ENCODE results near the gene SLC39A11.
"Not testable (repeated sequence)": the region's sequence is repeated elsewhere in the genome, so short reads cannot be mapped to it uniquely, and the experiment has no call there.

The SLC39A11 gene

GRCh38 chr17:72816406-72816805, 276.1 kb downstream of the SLC39A11 start:
- no peak for DNase-seq

GRCh38 chr17:72813481-72813880, 279.0 kb downstream of the SLC39A11 start:
- no peak for DNase-seq

DNA sequence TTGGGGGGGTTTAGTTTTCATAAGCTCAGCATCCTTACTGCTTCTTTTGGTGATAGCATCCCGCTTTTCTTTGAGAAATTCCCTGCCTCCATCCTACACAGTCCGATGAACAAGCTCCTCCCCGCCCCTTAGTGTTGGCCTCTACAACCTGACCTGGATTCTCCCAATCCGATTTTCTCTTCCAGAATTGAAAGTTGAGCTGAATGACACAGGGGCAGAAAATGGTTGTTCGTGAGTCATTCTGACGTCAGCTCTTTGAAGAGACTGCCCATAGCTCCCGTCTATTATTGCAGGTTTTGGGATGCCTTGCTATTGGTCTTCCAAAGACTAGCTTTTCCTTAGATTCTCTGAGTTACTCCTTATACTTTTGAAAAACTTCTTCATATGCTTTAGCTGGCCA, 279.7 kb downstream of the SLC39A11 start:
- DNase-seq = no peak

GRCh38 chr17:72811976-72812687, 280.4 kb downstream of the SLC39A11 start:
- no peak for DNase-seq

DNA sequence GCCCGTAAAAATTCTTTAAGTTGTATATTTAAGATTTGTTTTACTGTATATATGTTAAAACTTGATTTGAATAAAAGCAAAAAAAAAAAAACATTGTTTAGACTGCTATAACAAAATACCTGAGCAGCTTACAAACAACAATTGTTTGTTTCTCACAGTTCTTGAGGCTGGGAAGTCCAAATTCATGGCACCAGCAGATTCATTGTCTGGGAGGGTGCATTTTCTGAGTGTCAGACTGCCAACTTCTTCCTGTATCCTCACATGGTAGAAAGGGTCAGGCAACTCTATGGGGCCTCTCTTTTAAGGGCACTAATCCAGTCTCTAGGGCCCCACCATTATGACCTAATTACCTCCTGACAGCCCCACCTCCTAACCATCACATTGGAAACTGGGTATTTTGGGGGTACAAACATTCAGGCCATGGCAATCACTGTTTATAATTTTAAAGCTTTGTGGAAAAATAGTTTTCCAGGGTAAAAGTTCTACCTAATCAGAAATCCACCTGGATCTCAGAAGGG, 281.4 kb downstream of the SLC39A11 start:
- DNase-seq = no peak

GRCh38 chr17:72806011-72806410, 286.5 kb downstream of the SLC39A11 start:
- DNase-seq = no peak

GRCh38 chr17:72804949-72805707, 287.4 kb downstream of the SLC39A11 start:
- DNase-seq = no peak

DNA sequence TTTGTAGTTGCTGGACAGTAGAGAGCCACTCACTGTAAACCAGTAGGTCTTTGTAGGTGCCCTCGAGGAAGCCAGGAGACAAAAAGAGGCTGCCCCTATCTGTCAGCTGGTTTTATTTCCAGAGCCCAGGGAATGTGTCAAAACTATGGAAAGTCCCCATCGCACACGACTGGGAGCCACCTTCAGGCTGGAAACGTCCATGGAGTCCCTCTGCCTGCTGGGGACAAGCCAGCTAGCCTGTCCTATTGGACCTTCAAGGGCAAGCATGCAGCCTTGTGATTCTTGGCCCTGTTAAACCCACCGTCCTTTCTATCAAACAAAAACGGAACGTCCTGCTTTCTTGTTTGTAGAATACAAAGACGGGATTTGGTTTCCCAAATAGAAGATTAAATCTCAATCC, 289.8 kb downstream of the SLC39A11 start:
- no peak for DNase-seq

GRCh38 chr17:72797142-72797541, 295.3 kb downstream of the SLC39A11 start:
- no peak for DNase-seq

- no peak for DNase-seq
These were observed 296.5 kb downstream of the SLC39A11 start for GRCh38 chr17:72795941-72796340.

GRCh38 chr17:72794152-72794551, 298.3 kb downstream of the SLC39A11 start:
- DNase-seq = no peak

DNA sequence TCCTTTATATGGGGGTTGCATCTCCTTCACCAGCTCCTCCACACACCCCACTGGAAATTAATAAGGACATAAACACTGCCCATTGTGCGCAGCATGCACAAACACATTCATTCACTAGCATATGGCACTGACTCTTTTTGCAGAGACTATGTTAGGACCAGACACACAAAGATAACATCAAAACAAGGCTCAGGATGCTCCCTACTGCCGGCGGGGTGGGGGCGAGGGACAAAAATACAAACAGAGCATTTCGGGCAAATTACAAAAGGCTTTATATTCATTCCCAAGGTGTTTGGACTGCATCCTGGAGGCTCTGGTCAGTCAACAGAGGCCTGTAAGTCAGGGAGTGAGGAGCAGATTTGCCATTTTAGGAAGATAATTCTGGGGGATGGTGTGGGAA, 299.7 kb downstream of the SLC39A11 start:
- no peak for DNase-seq

DNA sequence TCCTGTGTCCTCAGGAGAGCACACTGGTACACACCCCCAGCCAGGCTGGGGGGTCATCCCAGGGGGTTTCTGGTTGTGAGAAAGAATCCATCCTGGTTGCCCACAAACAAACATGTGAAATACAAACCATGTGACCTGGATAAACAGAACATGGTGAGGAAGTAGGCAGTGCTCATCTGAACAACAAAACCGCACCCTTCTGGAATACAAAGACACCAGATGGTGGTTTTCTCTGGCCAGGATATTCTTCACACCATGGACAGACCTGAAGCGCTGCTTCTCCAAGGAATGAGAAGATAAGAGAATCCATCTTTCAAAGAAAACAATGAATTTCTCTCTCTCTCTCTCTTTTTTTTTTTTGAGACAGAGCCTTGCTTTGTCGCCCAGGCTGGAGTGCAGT, 302.3 kb downstream of the SLC39A11 start:
- DNase-seq = no peak

- DNase-seq = no peak
These were observed 302.8 kb downstream of the SLC39A11 start for GRCh38 chr17:72789711-72790110.

GRCh38 chr17:72788950-72789585, 303.4 kb downstream of the SLC39A11 start:
- DNase-seq = no peak

DNA sequence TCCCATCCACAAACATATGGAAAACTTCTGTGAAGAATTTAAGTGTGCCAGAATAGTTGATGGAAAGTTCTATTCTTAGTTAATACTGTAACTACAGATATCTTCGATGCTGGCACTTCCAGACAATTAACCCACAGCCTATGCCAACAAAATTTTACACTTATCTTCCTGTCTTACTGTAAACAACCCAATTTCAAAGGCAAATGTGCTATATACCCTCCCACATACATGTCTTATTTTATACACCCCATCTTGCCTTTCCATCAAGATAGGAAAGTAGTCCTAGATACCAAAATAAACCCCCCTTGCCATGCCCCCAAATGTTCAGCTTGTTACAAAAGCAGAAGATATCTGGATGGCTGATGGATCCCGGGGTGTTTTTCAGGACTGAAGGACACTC, 306.3 kb downstream of the SLC39A11 start:
- no peak for DNase-seq

GRCh38 chr17:72782985-72783701, 309.3 kb downstream of the SLC39A11 start:
- DNase-seq = no peak

DNA sequence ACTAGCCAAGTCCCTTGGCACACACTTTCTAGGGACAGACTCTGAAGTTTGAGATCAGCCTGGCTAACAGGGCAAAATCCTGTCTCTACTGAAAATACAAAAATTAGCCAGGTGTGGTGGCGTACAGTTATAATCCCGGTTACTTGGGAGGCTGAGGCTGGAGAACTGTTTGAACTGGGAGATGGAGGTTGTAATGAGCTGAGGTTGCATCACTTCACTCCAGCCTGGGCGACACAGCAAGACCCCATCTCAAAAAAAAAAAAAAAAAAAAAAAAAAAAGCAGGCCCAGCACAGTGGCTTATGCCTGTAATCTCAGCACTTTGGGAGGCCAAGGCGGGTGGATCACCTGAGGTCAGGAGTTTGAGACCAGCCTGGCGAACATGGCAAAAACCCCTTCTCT, 310.1 kb downstream of the SLC39A11 start:
- not testable (repeated sequence) for DNase-seq

DNA sequence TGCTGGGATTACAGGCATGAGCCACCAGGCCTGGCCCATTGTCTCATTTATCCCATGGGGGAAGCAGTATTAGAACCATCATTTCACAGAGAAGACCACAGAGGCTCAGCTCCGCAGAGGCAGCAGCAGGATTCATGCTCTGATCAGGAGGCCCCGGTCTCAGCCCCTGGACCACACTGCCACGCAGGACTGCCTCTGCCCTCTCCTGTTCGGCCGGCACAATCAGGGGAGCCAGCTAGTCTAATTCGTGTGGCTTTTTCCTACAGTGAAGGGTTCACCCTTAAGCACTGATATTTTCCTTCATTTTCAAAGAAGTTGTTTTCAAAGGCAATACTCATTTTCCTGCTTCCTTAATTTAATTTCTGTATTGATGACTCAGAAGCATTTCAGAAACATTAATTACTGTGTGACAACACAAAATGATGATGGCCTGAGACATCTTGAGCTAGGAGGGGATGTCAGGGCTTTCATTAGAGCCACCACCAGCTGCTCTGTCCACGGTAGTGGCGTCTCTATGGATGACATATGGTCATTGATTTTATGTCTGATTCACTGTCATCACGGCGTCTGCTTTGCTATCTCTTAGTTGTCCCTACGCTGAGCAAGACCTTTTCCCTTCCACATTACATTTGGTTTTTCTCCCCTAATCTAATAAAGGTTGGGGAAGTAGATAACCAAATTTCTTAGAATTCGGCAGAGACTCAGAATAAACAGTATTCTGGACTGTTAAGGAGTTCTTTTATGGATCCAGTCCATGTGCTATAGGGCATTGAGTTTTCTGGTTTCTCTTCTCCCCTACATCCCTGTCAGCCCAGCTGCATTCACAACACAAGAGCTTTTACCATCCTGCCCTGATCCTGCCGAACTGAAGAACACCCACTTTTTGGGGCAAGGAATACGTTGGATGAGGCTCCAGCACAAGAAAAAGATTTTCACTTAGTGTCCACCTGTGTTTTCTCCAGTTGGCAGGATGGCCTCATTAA, 314.0 kb downstream of the SLC39A11 start:
- no peak for DNase-seq

- no peak for DNase-seq
These were observed 316.6 kb downstream of the SLC39A11 start for GRCh38 chr17:72775919-72776318.

- no peak for DNase-seq
These were observed 317.3 kb downstream of the SLC39A11 start for GRCh38 chr17:72775237-72775636.

DNA sequence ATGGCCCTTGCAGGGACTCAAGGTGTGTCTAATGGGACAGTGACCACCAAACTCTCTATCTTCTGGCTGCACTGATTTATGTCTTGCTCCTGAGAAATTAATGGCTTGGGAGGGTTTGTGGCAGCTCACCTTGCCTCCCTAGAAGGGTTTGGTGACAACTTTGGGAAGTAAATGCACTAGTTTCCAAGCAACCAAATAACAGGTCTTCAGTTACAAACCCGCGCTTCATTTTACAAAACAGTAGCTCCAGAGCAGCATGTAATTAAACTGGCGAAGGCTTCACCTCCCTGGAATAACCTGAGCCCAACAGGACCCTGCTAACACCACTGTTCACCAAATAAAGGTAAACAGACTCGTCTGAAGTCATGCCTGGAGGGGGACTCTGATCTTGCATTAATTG, 318.3 kb downstream of the SLC39A11 start:
- no peak for DNase-seq
